CD4-positive, alpha-beta T cell treated with Interleukin-4 for 4 hours (primary cell): ENCODE data around the gene SLC12A9.
"Not testable (repeated sequence)": the region's sequence is repeated elsewhere in the genome, so short reads cannot be mapped to it uniquely, and the experiment has no call there.

Experiments used
- DNase-seq: peaks from one replicate; pipeline ENCODE4 v3.0.0-alpha.2; 2020

Gene SLC12A9, protein sequence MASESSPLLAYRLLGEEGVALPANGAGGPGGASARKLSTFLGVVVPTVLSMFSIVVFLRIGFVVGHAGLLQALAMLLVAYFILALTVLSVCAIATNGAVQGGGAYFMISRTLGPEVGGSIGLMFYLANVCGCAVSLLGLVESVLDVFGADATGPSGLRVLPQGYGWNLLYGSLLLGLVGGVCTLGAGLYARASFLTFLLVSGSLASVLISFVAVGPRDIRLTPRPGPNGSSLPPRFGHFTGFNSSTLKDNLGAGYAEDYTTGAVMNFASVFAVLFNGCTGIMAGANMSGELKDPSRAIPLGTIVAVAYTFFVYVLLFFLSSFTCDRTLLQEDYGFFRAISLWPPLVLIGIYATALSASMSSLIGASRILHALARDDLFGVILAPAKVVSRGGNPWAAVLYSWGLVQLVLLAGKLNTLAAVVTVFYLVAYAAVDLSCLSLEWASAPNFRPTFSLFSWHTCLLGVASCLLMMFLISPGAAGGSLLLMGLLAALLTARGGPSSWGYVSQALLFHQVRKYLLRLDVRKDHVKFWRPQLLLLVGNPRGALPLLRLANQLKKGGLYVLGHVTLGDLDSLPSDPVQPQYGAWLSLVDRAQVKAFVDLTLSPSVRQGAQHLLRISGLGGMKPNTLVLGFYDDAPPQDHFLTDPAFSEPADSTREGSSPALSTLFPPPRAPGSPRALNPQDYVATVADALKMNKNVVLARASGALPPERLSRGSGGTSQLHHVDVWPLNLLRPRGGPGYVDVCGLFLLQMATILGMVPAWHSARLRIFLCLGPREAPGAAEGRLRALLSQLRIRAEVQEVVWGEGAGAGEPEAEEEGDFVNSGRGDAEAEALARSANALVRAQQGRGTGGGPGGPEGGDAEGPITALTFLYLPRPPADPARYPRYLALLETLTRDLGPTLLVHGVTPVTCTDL

DNA sequence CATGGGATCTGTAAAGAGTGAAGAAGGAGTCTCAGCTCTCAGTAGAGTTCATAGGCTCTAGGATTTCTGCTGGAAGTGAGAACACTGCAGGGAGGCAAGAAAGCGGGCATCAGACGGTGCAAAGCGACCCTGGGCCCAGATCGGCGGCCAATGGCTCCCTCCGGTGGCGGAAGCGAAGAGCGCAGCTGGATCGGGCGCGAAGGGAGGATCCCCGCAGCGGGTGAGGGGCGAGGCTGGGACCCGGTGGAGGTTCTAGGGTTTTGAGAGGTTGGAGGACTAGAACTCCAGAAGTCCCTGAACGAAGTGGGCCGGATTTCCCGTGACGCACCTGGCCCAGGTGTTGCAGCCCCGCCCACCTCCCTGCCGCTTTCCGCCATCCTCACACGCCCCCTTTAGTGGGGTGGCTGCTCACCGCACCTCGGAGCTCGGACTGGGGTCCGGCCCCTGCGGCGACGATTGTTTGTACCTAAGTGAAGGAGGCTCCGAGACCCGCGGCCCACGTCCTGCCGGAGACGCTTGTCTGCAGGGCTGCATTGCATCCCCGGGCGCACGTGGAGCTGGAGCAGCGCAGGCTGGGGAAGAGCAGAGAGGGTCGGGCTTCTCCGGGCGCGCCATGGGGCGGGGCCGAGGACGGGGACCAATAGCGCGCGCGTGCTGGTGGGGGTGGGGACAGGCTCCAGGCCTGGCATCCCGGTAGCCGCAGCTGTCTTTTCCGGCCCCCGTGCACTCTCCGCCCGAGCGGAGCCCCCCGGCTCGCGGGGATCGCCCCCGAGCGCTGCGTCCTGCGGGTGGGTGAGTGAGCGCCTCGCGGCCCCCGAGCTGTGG, at the start of gene SLC12A9:
Gene SLC12A9 (plus strand): TSS at position 666 of the 825 bp plus-strand sequence. CDS start 1,485 bp downstream, outside the sequence.
- peak; percentile 78 for DNase-seq

DNA sequence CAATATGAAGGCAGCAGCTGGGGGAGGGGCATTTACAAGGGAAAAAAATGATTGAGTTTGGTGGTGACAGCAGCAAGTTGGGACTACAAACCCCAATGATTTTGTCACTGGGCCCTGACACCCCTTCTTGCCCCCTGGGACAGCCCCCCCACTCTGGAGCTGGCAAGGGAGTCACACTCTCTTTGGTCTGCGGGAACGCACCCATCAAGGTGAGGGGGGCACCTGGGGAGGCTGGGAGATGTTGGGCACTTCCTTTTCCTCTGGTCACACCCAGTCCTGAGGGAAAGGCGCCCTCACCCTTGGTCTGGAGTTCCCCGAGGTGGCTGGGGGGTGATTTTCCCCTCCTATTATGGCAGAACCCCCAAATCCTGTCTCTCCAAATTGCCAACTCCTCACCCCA, 49.6 kb upstream of the SLC12A9 start:
- no peak for DNase-seq

DNA sequence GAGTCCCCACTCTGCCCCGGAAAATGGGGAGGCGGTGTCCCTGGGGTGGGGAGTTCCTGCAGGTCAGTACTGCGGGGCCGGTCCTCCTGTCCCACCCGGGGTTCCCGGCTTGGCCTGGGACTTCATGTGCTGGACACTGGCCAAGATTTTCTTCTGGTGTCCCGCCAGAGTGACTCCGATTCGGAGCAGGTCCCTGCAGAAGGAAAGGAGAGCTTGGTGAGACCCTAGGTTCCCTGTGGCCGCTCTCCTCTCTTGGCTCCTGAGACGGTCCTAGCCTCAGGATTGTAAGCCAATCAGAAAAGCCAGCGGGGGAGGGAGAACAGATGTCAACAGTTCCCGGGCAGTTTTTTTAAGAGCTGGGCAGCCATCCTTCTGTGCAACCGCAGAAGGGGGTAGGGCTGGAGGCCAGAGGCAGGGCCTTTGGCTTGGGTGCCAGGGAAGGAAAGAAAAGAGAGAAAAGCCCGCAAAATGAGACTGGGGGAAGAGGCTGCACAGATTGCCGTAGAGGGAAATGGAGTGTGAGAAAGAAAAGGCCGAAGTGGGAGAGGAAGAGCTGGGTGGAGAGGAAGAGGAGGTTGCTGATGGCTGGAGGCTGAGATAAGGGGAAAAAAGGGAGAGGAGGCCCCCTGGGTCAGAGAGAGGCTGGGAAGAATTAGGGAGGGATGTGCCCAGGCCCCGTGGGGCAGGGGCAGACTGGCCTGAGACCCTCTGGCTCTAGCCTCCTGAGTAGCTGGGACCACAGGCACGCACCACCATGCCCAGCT, 48.9 kb upstream of the SLC12A9 start:
- peak; percentile 41 for DNase-seq

DNA sequence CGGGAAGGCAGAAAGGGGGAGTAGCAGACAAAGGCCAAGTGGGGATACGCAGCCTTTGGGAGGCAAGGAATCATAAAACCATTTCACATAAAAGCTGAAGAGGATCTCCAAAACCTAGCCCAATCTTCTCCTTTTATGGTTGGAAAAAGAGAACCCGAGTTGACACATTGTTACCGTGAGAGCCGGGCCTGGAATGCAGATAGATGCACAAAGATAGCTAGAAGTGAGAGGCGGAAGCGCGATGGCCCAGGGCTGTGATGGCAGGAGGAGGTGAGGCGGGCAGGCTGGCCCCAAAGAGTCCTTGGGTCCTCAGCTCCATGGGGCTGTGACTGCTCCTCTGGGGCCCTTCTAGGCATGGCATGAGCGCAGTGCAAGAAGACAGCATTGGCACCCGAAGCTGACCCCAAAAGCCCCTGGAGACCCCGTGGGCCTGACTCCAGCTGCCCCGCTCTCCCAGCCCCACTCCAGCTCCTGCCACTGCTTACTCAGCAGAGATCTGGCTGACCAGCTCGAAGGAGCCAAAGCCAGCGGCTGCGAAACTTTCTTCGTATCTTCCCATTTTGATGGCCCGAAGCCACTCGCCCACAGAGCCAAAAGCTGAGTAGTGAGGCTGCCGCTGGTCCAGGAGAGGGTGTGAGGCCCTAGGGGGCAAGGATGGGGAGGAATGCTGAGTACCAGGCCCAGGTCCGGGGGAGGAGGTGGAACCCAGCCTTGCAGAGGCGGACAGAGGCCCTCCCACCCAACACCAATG, 47.7 kb upstream of the SLC12A9 start:
- no peak for DNase-seq

DNA sequence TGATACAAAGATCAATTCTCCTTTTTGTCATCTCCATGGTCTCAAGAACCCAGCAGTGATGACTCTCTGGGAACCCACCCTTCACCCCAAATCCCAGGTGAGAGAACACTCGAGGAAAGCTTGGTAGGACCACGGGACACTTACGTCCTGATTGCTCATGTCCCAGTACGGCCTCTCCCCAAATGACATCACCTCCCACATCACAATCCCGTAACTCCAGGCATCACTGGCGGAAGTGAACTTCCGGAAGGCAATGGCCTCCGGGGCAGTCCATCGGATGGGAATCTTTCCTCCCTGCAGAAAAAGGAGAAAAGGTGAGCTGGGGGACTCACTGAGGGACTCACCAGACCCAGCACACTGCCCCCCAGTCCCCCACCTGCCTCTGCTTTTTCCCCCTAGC, 46.2 kb upstream of the SLC12A9 start:
- no peak for DNase-seq

DNA sequence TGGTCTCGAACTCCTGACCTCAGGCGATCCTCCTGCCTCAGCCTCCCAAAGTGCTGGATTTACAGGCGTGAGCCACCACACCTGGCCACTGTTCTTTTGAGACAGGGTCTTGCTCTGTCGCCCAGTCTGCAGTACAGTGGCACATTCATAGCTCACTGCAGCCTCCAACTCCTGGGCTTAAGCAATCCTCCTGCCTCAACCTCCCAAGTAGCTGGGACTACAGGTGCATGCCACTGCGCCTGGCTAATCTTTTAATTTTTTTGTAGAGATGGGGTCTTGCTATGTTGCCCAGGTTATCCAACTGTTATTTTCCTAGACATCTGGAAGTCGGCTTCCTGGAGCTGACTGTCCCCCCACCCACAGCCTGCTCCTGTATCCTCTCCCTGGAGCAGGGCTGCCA, 45.6 kb upstream of the SLC12A9 start:
- not testable (repeated sequence) for DNase-seq

DNA sequence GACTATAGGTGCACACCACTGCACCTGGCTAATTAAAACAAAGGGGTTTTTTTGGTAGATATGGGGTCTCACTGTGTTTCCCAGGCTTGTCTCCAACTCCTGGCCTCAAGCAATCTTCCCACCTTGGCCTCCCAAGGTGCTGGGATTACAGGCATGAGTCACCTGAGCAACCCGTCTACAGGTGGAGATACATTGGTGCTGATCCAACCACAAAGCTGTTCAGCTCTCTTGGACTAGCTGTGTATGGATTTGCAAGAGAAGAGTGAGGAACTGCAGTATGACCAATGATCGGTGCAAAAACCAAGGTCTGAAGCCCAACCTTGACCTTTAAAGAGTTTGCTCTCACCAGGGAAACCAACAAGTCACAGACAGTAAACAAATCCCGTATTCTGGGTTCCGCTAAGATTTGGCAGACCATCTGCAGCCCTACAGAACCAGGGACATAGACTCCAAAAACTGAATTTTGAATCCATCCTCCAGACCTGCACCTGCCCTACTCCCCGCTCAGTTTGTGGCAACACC, 44.1 kb upstream of the SLC12A9 start:
- no peak for DNase-seq

DNA sequence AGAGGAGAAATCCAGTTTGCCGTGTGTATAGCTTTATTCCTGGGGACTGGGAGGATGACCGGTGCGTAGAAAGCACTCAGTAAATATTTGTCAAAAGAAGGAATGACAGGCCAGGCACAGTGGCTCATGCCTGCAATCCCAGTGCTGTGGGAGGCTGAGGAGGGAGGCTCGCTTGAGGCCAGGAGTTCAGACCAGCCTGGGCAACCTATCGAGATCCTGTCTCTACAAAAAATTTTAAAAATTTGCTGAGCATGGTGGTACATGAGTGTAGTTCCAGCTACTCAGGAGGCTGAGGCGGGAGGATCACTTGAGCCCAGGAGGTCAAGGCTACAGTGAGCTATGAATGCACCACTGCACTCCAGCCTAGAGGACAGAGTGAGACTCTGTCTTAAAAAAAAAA, 41.0 kb upstream of the SLC12A9 start:
- DNase-seq, result no peak

DNA sequence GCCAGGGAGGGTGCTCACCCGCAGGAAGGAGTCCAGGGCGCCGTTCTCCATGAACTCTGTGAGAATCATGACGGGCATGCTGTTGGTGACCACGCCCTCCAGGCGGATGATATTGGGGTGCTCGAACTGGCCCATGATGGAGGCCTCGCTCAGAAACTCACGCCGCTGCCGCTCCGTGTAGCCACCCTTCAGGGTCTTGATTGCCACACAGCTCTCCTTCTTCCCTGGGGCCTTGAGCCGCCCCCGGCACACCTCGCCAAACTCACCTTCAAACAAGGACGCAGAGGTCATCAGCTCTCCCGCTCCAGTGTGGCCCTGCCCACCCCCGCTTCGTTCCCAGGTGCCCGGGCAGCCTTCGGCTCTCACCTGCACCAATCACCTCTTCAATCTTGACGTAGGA, 39.8 kb upstream of the SLC12A9 start:
- no peak for DNase-seq

DNA sequence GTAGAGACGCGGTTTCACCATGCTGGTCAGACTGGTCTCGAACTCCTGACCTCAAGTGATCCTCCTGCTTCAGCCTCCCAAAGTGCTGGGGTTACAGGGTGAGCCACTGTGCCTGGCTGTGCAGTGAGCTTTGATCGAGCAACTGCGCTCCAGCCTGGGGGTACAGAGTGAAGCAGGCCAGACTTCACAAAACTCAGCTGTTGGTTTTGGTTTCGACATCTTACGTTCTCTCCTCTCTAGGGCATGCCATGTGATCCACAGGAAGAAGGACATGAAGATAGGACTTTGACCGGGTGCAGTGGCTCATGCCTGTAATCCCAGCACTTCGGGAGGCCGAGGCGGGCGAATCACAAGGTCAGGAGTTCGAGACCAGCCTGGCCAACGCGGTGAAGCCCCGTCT, 36.0 kb upstream of the SLC12A9 start:
- not testable (repeated sequence) for DNase-seq

DNA sequence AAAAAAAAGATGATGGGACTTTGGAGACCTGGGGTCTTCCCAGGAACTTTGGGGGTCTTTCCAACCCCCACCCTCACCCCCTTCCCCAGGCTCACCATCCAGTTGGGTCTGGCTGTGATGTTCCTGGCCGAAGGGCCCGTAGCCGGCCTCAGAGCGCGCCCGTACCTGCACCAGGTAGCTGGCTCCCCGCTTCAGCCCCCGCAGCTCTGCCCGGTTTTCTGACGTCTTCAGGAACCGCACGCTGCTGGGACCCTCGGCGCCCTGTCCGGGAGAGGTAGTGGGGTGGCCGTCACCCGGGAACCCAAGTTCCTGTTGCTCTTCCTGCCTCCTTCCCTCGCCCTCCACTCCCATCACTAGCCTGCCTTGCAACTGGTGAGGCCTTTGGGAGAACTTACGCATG, 35.4 kb upstream of the SLC12A9 start:
- DNase-seq, result no peak

DNA sequence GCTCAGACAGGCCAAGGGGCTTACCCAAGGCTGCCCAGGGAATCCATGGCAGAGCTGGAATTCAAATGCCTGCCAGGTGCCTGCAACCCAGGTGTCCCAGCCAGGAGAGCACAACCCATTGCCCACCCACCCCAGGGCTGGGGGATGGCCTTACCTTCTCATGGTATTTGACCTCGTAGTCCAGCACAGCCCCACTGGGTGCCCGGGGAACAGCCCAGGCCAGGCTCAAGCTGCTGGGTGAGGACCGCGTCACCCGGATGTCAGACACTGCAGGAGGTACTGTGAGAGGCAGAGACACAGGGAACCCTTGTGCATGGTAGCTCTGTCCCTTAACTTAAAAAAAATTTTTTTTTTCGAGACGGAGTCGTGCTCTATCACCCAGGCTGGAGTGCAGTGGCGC, 34.1 kb upstream of the SLC12A9 start:
- no peak for DNase-seq

DNA sequence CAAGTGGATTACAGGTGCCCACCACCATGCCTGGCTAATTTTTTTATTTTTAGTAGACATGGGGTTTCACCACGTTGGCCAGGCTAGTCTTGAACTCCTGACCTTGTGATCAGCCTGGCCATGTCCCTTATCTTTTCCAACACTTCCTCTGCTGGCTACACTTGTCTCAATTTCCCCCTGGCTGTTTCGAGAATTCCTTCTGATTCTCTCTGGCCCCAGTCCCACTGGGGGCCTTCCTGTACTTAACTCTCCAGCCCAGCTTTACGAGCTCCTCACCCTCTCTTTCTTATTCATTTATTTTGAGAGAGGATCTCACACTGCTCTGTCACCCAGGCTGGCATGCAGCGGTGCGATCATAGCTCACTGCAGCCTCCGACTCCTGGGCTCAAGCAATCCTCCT, 33.7 kb upstream of the SLC12A9 start:
- no peak for DNase-seq

DNA sequence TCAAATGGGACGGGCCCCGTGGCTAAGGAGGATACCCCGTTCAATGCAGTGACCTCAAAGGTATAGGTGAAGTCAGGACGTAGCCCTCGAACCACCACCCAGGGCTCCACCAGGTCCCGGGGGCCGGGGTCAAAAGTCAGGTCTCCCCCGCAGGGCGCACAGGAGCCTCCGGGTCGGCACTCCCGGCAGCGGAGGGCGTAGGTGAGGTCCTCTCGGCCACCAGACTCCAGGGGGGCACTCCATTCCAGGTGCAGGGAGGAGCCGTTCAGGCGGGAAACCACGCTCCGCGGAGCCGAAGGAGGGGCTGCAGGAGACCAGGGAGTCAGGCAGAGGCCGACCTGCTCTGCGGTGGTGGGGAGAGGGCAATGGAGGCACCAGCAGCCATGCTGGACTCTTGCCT, 32.9 kb upstream of the SLC12A9 start:
- no peak for DNase-seq

DNA sequence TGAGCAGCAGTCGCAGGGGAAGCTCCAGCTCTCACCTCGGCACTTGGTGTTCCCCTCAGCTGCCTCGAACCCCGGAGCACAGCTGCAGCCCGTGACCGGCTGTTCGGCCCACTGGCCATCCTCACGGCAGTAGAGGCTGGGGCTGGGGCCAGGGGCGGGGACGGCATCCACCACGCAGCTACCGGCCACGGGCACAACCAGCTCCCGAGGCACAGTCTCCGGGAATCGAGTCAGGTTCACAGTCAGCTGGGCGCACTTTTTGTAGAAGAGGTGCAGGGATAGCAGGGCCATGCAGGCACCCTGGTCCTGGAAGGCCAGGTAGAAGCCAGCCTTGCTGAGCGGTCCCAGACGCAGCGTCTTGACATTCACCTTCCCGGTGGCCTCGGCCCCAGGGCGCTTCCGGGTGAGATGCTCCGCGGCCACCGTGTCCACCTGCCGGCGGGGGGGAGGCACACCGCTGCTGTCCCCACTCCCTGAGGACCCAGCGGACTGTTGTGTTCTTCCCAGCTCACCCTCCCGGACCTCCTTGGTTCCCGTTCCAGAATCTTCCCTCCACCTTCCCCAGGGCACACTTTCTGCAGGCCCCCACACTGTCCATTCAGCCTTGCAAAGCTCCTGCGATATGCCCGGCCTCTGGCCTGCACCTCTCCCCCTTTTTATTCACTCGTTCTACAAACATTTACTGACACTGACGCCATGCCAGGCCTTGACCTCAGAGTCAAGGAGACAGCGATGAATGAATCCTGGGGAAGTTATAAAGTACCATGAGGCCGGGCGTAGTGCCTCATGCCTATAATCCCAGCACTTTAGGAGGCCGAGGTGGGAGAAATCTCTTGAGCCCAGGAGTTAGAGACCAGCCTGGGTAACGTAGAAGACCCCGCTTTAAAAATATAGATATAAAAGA, 30.0 kb upstream of the SLC12A9 start:
- no peak for DNase-seq

DNA sequence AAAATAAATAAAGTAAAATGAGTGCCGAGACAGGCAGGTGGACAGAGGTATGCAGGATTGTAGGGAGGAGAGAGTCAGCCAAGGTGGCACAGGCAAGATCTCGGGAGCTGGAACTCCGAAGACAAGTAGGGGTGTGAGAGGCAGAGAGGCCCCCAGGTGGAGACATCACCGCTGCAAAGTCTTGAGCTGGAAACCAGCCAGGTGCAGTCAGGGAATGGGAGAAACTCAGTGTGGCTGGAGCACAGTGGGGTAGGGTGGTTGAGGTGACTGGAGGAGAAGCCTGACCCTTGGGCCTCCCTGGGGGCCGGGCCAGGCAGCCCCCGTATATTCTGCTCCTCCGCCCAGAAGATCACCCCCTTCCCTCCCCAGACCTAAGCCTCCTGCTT, 29.4 kb upstream of the SLC12A9 start:
- DNase-seq, result no peak

DNA sequence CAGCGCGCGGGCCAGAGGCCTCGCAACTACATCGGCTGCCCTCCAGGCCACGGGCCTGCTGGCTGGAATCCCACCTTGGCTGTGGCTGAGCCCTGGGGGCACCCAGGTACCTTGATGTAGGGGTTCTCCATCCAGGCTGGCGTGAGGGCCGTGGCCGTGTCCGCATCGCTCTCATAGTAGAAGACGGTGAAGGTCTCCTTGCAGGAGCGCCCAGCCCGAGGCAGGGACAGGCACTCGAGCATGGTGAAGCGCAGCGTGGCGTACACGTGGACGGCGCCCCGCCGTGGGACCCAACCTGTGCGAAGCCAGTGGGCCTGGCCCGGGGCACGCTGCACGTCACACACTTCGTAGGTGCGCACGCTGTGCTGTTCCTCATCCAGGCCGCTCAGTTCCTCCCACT, 29.0 kb upstream of the SLC12A9 start:
- no peak for DNase-seq

DNA sequence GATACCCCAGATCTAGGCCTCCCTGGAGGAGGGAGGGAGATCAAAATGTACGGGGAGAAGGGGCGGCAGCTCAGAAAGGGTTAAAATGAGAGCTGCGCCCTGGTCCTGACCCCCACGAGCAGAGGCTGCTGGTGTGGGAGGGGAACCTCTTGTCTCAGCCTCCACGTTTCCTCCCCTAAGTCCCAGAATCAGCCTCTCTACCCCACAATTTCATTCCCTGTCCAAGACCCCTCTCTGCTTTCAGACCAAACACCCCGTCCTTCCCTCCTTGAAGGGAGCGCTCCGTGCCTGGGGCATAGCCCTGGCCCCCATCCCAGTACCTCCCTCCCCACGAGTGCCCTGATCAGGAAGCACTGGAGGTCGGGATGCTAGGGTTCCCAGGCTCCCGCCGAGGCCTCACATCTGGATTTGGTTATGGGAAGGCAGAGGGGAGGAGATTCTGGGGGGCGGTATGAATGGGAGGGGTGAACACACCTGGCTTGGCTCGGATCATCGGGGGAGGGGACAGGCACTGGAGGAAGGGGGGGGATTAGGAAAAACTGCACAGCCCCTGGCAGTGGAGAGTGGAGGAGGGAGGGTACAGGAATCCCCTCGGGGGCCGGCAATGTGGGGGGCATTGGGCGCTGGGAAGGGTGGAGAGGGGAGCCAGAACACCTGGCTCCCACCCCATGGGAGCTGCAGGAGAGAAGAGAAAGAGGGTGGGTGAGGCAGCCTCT, 27.9 kb upstream of the SLC12A9 start:
- no peak for DNase-seq

DNA sequence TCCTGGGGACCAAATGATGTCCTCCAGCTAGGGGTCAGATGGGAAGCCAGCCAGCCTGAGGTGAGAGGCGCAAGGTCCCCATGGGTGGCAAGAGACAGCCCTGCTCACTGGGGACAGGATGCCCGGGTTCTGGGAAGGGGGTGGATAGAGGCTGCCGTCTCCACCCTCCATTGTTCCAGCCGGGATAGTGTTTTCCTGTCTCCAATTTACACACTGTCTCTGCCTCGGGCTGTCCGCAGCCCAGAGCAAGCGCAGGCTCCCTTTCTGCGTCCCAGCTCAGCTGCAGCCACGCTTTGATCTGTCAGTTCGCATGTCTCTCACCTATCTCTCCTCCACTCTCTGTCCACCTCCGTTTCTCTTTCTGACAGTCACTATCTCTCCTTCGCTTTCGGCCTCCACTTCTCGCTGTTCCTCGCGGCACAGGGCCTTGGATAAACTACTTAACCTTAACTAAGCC, 27.3 kb upstream of the SLC12A9 start:
- no peak for DNase-seq
